ENCODE data around the gene MRPS2.

Gene MRPS2

DNA sequence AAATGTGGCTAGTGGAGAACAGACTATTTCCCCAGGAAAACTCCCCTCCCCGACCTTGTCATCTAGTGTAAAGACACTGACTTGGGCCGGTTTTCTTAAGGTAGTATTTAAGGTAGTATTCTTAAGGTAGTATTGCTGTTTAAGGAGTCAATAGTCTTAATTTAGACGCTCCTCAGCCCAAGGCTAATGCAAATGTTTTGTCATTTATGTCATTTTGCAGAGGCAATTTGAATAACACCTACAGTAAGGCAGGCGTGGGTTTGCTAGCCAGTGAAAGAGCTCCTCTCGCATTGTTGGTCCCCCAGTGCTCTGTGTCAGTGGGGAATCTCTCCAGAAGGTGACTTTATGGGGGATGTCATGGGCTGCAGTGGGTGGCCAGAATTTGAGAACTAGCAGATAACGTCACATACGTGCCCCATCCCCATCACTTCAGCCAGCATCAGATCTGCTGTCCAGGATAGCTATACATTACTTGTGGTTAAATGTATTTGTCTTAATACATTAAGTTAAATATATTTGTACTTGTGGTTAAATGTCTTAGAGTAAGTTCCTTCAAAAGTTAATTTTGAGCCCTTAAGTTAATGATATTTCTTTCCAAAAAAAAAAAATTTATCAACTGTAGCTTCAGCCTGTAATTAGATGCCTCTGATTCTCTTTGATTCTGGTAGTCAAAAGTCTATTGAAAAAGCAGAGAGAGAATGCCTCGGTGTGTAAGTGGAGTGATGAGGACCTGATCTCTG is 18.3 kb upstream of the MRPS2 start:
- Histone ChIP-seq H2AFZ (ENCODE audit: low read length) (no peak overlapping the region), H3K27me3 (ENCODE audit: insufficient read depth, low read length) (no peaks in the 10 kb centered on the region; the same call in 1 of the 2 replicates), H3K79me2 (ENCODE audit: insufficient read depth, low read length) (no peaks in the 10 kb centered on the region), H3K9ac (ENCODE audit: low read length) (no peak overlapping the region), H3K4me3 (ENCODE audit: low read depth, low read length, poor library complexity, severe bottlenecking) (no peak overlapping the region), H3K36me3 (ENCODE audit: insufficient read depth, low read length) (no peaks in the 10 kb centered on the region), H4K20me1 (ENCODE audit: insufficient read depth, low read length) (no peaks in the 10 kb centered on the region), H3K27ac (ENCODE audit: low read depth, low read length, poor library complexity, severe bottlenecking) (no peak overlapping the region), H3K4me1 (ENCODE audit: insufficient read depth, low read length, severe bottlenecking) (no peaks in the 10 kb centered on the region), H3F3A (ENCODE audit: insufficient read depth, low read length) (no peaks in the 10 kb centered on the region), H3K9me3 (ENCODE audit: low read length) (no peaks in the 10 kb centered on the region), H3K4me2 (ENCODE audit: low read length) (no peak overlapping the region), H3K9me2 (ENCODE audit: low read depth, low read length) (no peaks in the 10 kb centered on the region)
- TF ChIP-seq, protein P1, sequence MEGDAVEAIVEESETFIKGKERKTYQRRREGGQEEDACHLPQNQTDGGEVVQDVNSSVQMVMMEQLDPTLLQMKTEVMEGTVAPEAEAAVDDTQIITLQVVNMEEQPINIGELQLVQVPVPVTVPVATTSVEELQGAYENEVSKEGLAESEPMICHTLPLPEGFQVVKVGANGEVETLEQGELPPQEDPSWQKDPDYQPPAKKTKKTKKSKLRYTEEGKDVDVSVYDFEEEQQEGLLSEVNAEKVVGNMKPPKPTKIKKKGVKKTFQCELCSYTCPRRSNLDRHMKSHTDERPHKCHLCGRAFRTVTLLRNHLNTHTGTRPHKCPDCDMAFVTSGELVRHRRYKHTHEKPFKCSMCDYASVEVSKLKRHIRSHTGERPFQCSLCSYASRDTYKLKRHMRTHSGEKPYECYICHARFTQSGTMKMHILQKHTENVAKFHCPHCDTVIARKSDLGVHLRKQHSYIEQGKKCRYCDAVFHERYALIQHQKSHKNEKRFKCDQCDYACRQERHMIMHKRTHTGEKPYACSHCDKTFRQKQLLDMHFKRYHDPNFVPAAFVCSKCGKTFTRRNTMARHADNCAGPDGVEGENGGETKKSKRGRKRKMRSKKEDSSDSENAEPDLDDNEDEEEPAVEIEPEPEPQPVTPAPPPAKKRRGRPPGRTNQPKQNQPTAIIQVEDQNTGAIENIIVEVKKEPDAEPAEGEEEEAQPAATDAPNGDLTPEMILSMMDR (IDR thresholded peaks at IDR 0.05; ENCODE audit: low read length): no peak
- no peak for TF ChIP-seq EZH2 (IDR thresholded peaks at IDR 0.05; ENCODE audit: borderline replicate concordance, low read length)

DNA sequence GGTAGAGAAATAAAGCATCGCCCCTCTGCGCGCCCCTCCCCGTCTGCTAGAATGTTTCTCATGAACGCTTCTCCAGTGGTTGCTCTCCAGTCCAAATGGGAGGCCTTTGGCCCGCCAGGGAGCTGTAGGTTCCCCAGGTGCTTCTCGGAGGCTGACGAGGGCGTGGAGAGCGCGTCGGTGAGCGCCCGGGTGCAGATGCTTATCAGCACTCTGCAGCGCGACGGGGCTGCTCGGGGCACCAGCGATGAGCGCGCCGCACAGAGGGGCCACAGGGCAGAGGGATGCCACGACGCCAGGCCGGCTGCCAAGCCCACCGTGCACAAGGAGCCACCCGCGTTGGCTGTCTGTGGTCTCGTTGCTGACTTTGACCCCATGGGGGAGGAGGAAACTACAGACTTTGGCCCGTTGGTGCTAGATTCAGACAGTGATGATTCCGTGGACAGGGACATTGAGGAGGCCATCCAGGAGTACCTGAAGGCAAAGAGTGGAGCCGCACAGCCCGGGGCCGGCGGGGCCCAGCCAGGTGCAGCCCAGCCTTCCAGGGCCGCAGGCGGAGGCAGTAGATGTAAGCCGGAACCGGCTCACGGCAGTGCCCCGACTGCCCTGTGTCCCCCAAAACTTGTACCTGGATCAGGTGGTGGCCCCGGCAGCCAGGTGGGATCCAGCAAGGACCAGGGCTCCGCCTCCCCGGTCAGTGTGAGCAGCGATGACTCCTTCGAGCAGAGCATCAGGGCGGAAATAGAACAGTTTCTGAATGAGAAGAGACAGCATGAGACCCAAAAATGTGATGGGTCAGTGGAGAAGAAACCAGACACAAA is 15.8 kb upstream of the MRPS2 start:
- Histone ChIP-seq H2AFZ (ENCODE audit: low read length) (no peak overlapping the region), H3K27me3 (ENCODE audit: insufficient read depth, low read length) (no peaks in the 10 kb centered on the region; the same call in 1 of the 2 replicates), H4K20me1 (ENCODE audit: insufficient read depth, low read length) (no peaks in the 10 kb centered on the region), H3K4me2 (ENCODE audit: low read length) (no peak overlapping the region), H3F3A (ENCODE audit: insufficient read depth, low read length) (no peaks in the 10 kb centered on the region), H3K4me1 (ENCODE audit: insufficient read depth, low read length, severe bottlenecking) (no peaks in the 10 kb centered on the region), H3K4me3 (ENCODE audit: low read depth, low read length, poor library complexity, severe bottlenecking) (no peak overlapping the region), H3K9me2 (ENCODE audit: low read depth, low read length) (no peaks in the 10 kb centered on the region), H3K27ac (ENCODE audit: low read depth, low read length, poor library complexity, severe bottlenecking) (no peak overlapping the region), H3K9me3 (ENCODE audit: low read length) (no peaks in the 10 kb centered on the region), H3K79me2 (ENCODE audit: insufficient read depth, low read length) (no peaks in the 10 kb centered on the region), H3K9ac (ENCODE audit: low read length) (no peak overlapping the region), H3K36me3 (ENCODE audit: insufficient read depth, low read length) (no peaks in the 10 kb centered on the region)
- TF ChIP-seq EZH2 (IDR thresholded peaks at IDR 0.05; ENCODE audit: borderline replicate concordance, low read length): no peak
- TF ChIP-seq, protein P1 (IDR thresholded peaks at IDR 0.05; ENCODE audit: low read length): no peak

GRCh38 chr9:135485385-135485784 is 15.1 kb upstream of the MRPS2 start:
- Histone ChIP-seq H3K79me2 (ENCODE audit: insufficient read depth, low read length) (no peaks in the 10 kb centered on the region), H2AFZ (ENCODE audit: low read length) (no peak overlapping the region), H3K4me2 (ENCODE audit: low read length) (no peak overlapping the region), H4K20me1 (ENCODE audit: insufficient read depth, low read length) (no peaks in the 10 kb centered on the region), H3K27me3 (ENCODE audit: insufficient read depth, low read length) (no peaks in the 10 kb centered on the region; the same call in 1 of the 2 replicates), H3K4me3 (ENCODE audit: low read depth, low read length, poor library complexity, severe bottlenecking) (no peak overlapping the region), H3F3A (ENCODE audit: insufficient read depth, low read length) (no peaks in the 10 kb centered on the region), H3K9ac (ENCODE audit: low read length) (no peak overlapping the region), H3K4me1 (ENCODE audit: insufficient read depth, low read length, severe bottlenecking) (no peaks in the 10 kb centered on the region), H3K9me3 (ENCODE audit: low read length) (no peaks in the 10 kb centered on the region), H3K27ac (ENCODE audit: low read depth, low read length, poor library complexity, severe bottlenecking) (no peak overlapping the region), H3K9me2 (ENCODE audit: low read depth, low read length) (no peaks in the 10 kb centered on the region), H3K36me3 (ENCODE audit: insufficient read depth, low read length) (no peaks in the 10 kb centered on the region)
- no peak for TF ChIP-seq EZH2 (IDR thresholded peaks at IDR 0.05; ENCODE audit: borderline replicate concordance, low read length)
- TF ChIP-seq, protein P1 (IDR thresholded peaks at IDR 0.05; ENCODE audit: low read length): no peak
